HEK293 (cell line): ENCODE data around the gene ACOT12.

ENCODE experiments used
- CTCF ChIA-PET: fragments of 350-600 bp; formaldehyde crosslinking; extraction: SDS; loops from one replicate; lab custom pipeline; 2021; ENCODE audit warnings: antibody characterized with exemption; lab: Yijun Ruan, JAX
- POLR2A ChIA-PET: fragments of 300-600 bp; formaldehyde crosslinking; extraction: SDS; loops from one replicate; lab custom pipeline; 2020; ENCODE audit warnings: antibody characterized with exemption, inconsistent platforms; lab: Yijun Ruan, JAX
- H3K27ac ChIP-seq: fragments of 200-500 bp; sonication (Bioruptor generic); 2 replicates; pipeline ENCODE4 v1.5.1; 2014; ENCODE audit warnings: low read depth, low read length, control low read depth, inconsistent platforms; ENCODE audit errors: extremely low read depth
- H3K36me3 ChIP-seq, 2 experiments: fragments of 200-500 bp in 1 of 2; sonication (Bioruptor generic) in 1 of 2; 1 replicate in 1 of 2; 2 replicates in 1 of 2; pipeline ENCODE4 v1.5.1; 2014 to 2017; ENCODE audit warnings: inconsistent platforms in 2 of 2, low read length in 2 of 2; ENCODE audit not compliant: control insufficient read depth in 2 of 2, insufficient read depth in 1 of 2
- H3K4me1 ChIP-seq: fragments of 200-500 bp; sonication (Bioruptor generic); 2 replicates; pipeline ENCODE4 v1.5.1; 2014; ENCODE audit warnings: mild to moderate bottlenecking, low read length, inconsistent platforms; ENCODE audit not compliant: control insufficient read depth, insufficient read depth
- H3K4me3 ChIP-seq: 2 replicates; pipeline ENCODE4 v1.5.1; 2011; ENCODE audit warnings: low read depth, mild to moderate bottlenecking, control low read depth, low read length, moderate library complexity
- H3K9me3 ChIP-seq: fragments of 200-500 bp; sonication (Bioruptor generic); 2 replicates; pipeline ENCODE4 v1.5.1; 2014; ENCODE audit warnings: low read depth, low read length, inconsistent platforms; ENCODE audit not compliant: control insufficient read depth, insufficient read depth
- BCL11A ChIP-seq: fragments of 450-650 bp; formaldehyde crosslinking; IDR thresholded peaks from 2 replicates; pipeline ENCODE4 v1.5.1; 2016; ENCODE audit warnings: low read depth, missing biosample characterization, missing genetic modification characterization
- BCL11B ChIP-seq: fragments of 450-650 bp; formaldehyde crosslinking; IDR thresholded peaks from 2 replicates; pipeline ENCODE4 v1.5.1; 2016; ENCODE audit warnings: low read depth, missing biosample characterization, missing genetic modification characterization
- GLI2 ChIP-seq: fragments of 450-650 bp; formaldehyde crosslinking; IDR thresholded peaks from 2 replicates; pipeline ENCODE4; 2017; ENCODE audit warnings: missing biosample characterization, missing genetic modification characterization, low read depth, borderline replicate concordance
- GLI4 ChIP-seq: fragments of 450-650 bp; formaldehyde crosslinking; IDR thresholded peaks from 2 replicates; pipeline ENCODE4 v1.5.1; 2016; ENCODE audit warnings: missing biosample characterization, missing genetic modification characterization
- GLIS2 ChIP-seq: fragments of 450-650 bp; formaldehyde crosslinking; IDR thresholded peaks from 2 replicates; pipeline ENCODE4 v1.5.1; 2016; ENCODE audit warnings: missing biosample characterization, missing genetic modification characterization
- HOXA7 ChIP-seq: sonication (generic); formaldehyde crosslinking; IDR thresholded peaks from 2 replicates; pipeline ENCODE4 v1.8.1; 2022; ENCODE audit warnings: missing genetic modification reagents, borderline replicate concordance
- HOXD13 ChIP-seq: sonication (generic); formaldehyde crosslinking; IDR thresholded peaks from 2 replicates; pipeline ENCODE4 v1.8.0; 2022; ENCODE audit warnings: missing genetic modification reagents, borderline replicate concordance
- IKZF3 ChIP-seq: fragments of 450-650 bp; IDR thresholded peaks from 2 replicates; pipeline ENCODE4 v1.5.0; 2018; ENCODE audit warnings: missing biosample characterization, mild to moderate bottlenecking, missing genetic modification characterization, moderate library complexity
- MYNN ChIP-seq: fragments of 450-650 bp; formaldehyde crosslinking; IDR thresholded peaks from 2 replicates; pipeline ENCODE4 v1.5.1; 2016; ENCODE audit warnings: missing biosample characterization, missing genetic modification characterization, borderline replicate concordance
- OSR2 ChIP-seq: fragments of 450-650 bp; formaldehyde crosslinking; IDR thresholded peaks from 2 replicates; pipeline ENCODE4 v1.5.1; 2016; ENCODE audit warnings: missing biosample characterization, missing genetic modification characterization
- PRDM4 ChIP-seq: fragments of 450-650 bp; formaldehyde crosslinking; IDR thresholded peaks from 2 replicates; pipeline ENCODE4 v1.5.1; 2017; ENCODE audit warnings: missing biosample characterization, missing genetic modification characterization
- SETDB1 ChIP-seq: IDR thresholded peaks from one replicate; pipeline ENCODE4 v1.6.1; 2017; ENCODE audit warnings: mild to moderate bottlenecking, low read length, moderate library complexity, mixed read lengths; ENCODE audit not compliant: insufficient read length
- ZBTB20 ChIP-seq: fragments of 450-650 bp; formaldehyde crosslinking; IDR thresholded peaks from 2 replicates; pipeline ENCODE4 v1.5.1; 2016; ENCODE audit warnings: missing biosample characterization, missing genetic modification characterization
- ZBTB21 ChIP-seq: fragments of 450-650 bp; formaldehyde crosslinking; IDR thresholded peaks from 2 replicates; pipeline ENCODE4 v1.5.1; 2017; ENCODE audit warnings: missing biosample characterization, missing genetic modification characterization
- ZBTB7A ChIP-seq: fragments of 450-650 bp; formaldehyde crosslinking; IDR thresholded peaks from 2 replicates; pipeline ENCODE4 v1.5.1; 2016; ENCODE audit warnings: low read depth, missing biosample characterization, missing genetic modification characterization
- ZNF133 ChIP-seq: fragments of 450-650 bp; formaldehyde crosslinking; IDR thresholded peaks from 2 replicates; pipeline ENCODE4 v1.5.1; 2016; ENCODE audit warnings: missing biosample characterization, missing genetic modification characterization
- ZNF148 ChIP-seq: fragments of 450-650 bp; formaldehyde crosslinking; IDR thresholded peaks from 2 replicates; pipeline ENCODE4 v1.5.0; 2017; ENCODE audit warnings: missing biosample characterization, missing genetic modification characterization, borderline replicate concordance
- ZNF16 ChIP-seq: fragments of 450-650 bp; formaldehyde crosslinking; IDR thresholded peaks from 2 replicates; pipeline ENCODE4 v1.5.1; 2016; ENCODE audit warnings: low read depth, missing biosample characterization, missing genetic modification characterization
- ZNF174 ChIP-seq: fragments of 450-650 bp; formaldehyde crosslinking; IDR thresholded peaks from 2 replicates; pipeline ENCODE4 v1.5.0; 2017; ENCODE audit warnings: missing biosample characterization, mild to moderate bottlenecking, missing genetic modification characterization
- ZNF211 ChIP-seq: fragments of 450-650 bp; formaldehyde crosslinking; IDR thresholded peaks from 2 replicates; pipeline ENCODE4 v1.5.1; 2016; ENCODE audit warnings: low read depth, missing biosample characterization, missing genetic modification characterization
- ZNF280C ChIP-seq: fragments of 450-650 bp; formaldehyde crosslinking; IDR thresholded peaks from 2 replicates; pipeline ENCODE4 v1.5.1; 2016; ENCODE audit warnings: missing biosample characterization, missing genetic modification characterization
- ZNF350 ChIP-seq: fragments of 450-650 bp; formaldehyde crosslinking; IDR thresholded peaks from 2 replicates; pipeline ENCODE4 v1.5.0; 2017; ENCODE audit warnings: missing biosample characterization, mild to moderate bottlenecking, missing genetic modification characterization
- ZNF366 ChIP-seq: fragments of 450-650 bp; formaldehyde crosslinking; conservative IDR thresholded peaks from 2 replicates; pipeline ENCODE4 v1.5.1; 2016; ENCODE audit warnings: missing biosample characterization, missing genetic modification characterization
- ZNF426 ChIP-seq: fragments of 450-650 bp; formaldehyde crosslinking; IDR thresholded peaks from 2 replicates; pipeline ENCODE4 v1.5.1; 2017; ENCODE audit warnings: missing biosample characterization, missing genetic modification characterization, mild to moderate bottlenecking, inconsistent platforms, moderate library complexity
- ZNF510 ChIP-seq: fragments of 450-650 bp; formaldehyde crosslinking; IDR thresholded peaks from 2 replicates; pipeline ENCODE4 v1.5.1; 2018; ENCODE audit warnings: mild to moderate bottlenecking, missing genetic modification characterization, missing biosample characterization; ENCODE audit not compliant: insufficient replicate concordance
- ZNF548 ChIP-seq: fragments of 450-650 bp; formaldehyde crosslinking; IDR thresholded peaks from 2 replicates; pipeline ENCODE4 v1.5.1; 2016; ENCODE audit warnings: missing biosample characterization, missing genetic modification characterization
- ZNF558 ChIP-seq: fragments of 450-650 bp; formaldehyde crosslinking; IDR thresholded peaks from 2 replicates; pipeline ENCODE4 v1.5.1; 2016; ENCODE audit warnings: missing biosample characterization, missing genetic modification characterization
- ZNF560 ChIP-seq: fragments of 450-650 bp; formaldehyde crosslinking; IDR thresholded peaks from 2 replicates; pipeline ENCODE4 v1.5.1; 2017; ENCODE audit warnings: missing biosample characterization, missing genetic modification characterization, borderline replicate concordance
- ZNF600 ChIP-seq: fragments of 450-650 bp; formaldehyde crosslinking; IDR thresholded peaks from 2 replicates; pipeline ENCODE4 v1.5.1; 2016; ENCODE audit warnings: missing biosample characterization, missing genetic modification characterization
- ZNF624 ChIP-seq: fragments of 450-650 bp; formaldehyde crosslinking; IDR thresholded peaks from 2 replicates; pipeline ENCODE4 v1.5.1; 2017; ENCODE audit warnings: missing biosample characterization, missing genetic modification characterization
- ZNF701 ChIP-seq: fragments of 450-650 bp; formaldehyde crosslinking; IDR thresholded peaks from 2 replicates; pipeline ENCODE4 v1.5.1; 2016; ENCODE audit warnings: missing biosample characterization, missing genetic modification characterization

Gene ACOT12

GRCh38 chr5:81417052-81417451, 23.1 kb upstream of the ACOT12 start:
- H3K4me3 ChIP-seq: no peak overlapping the region
- no peaks in the 10 kb centered on the region for H3K36me3 ChIP-seq
- H3K4me1 ChIP-seq: peaks cover 8% of the 10 kb centered on the region
- no peaks in the 10 kb centered on the region for H3K9me3 ChIP-seq
- ChIA-PET CTCF (no interaction called here), POLR2A (no interaction called here)
- no peak overlapping the region for H3K27ac ChIP-seq
- TF ChIP-seq ZNF133 (tag by site-specific recombination) (no peak), ZNF280C (no peak), ZNF426 (no peak), IKZF3 (tag by site-specific recombination) (no peak), MYNN (no peak), ZNF148 (tag by site-specific recombination) (no peak), ZNF600 (tag by site-specific recombination) (no peak), ZNF211 (tag by site-specific recombination) (no peak), ZNF558 (no peak), ZBTB7A (no peak), SETDB1 (no peak)

- ChIA-PET CTCF (no interaction called here), POLR2A (no interaction called here)
- H3K4me3 ChIP-seq: no peak overlapping the region
- H3K9me3 ChIP-seq: no peaks in the 10 kb centered on the region
- no peak for TF ChIP-seq BCL11B (tag by site-specific recombination)
- no peak for TF ChIP-seq ZNF16
- no peak for TF ChIP-seq ZNF701 (tag by site-specific recombination)
- no peak for TF ChIP-seq ZNF548 (tag by site-specific recombination)
- TF ChIP-seq HOXA7: no peak
- TF ChIP-seq GLI2 (tag by site-specific recombination): no peak
- TF ChIP-seq ZBTB20: no peak
- no peak for TF ChIP-seq GLI4 (tag by site-specific recombination)
- TF ChIP-seq ZNF624 (tag by site-specific recombination): no peak
- TF ChIP-seq PRDM4 (tag by site-specific recombination): no peak
- TF ChIP-seq ZNF174 (tag by site-specific recombination): no peak
- TF ChIP-seq ZNF350: no peak
- TF ChIP-seq ZNF510 (tag by site-specific recombination): no peak
- TF ChIP-seq BCL11A (tag by site-specific recombination): no peak
- TF ChIP-seq ZNF560 (tag by site-specific recombination): no peak
- no peak for TF ChIP-seq GLIS2 (tag by site-specific recombination)
- no peak for TF ChIP-seq HOXD13 (CRISPR knock-in tag)
- TF ChIP-seq OSR2: no peak
- no peak for TF ChIP-seq ZNF366
- TF ChIP-seq ZBTB21 (tag by site-specific recombination): no peak
- H3K27ac ChIP-seq: no peak overlapping the region
- H3K36me3 ChIP-seq: no peaks in the 10 kb centered on the region
- no peaks in the 10 kb centered on the region for H3K4me1 ChIP-seq
These were observed 16.0 kb upstream of the ACOT12 start for GRCh38 chr5:81409896-81410295.
